Astrocyte (in vitro differentiated cells and primary cell): Measurements from ENCODE around the gene RMND5A.

Experiments used
- CTCF ChIP-seq: IDR thresholded peaks from 2 replicates; pipeline ENCODE4 v1.5.1; 2011; ENCODE audit warnings: low read depth, mild to moderate bottlenecking, inconsistent platforms, low read length, moderate library complexity; ENCODE audit not compliant: insufficient read depth
- EZH2 ChIP-seq: IDR thresholded peaks from 2 replicates; pipeline ENCODE4 v1.6.1; 2012; ENCODE audit warnings: mild to moderate bottlenecking, low read length, inconsistent platforms; ENCODE audit not compliant: insufficient read depth

GRCh38 chr2:86806059-86806857 lies 86.2 kb downstream of the RMND5A start:
- TF ChIP-seq CTCF (no peak), EZH2 (no peak)
